Mesothelial cell of epicardium (in vitro differentiated cells): ENCODE measurements around the gene NAB2. TPM values are rescaled to one million over a fixed set of nuclear protein-coding genes. Genes with fewer than 3 reads are reported as not detected.

ENCODE experiments used
- DNase-seq, 2 experiments: peaks; one replicate each; pipeline ENCODE4 v3.0.0; 2021; ENCODE audit warnings: low spot score in 2 of 2; ENCODE audit not compliant: unreplicated experiment in 2 of 2
- H3K27ac Mint-ChIP-seq: 2 replicates; pipeline ENCODE4 v1.8.0; 2021; ENCODE audit warnings: mixed read lengths
- H3K27me3 Mint-ChIP-seq: 2 replicates; pipeline ENCODE4 v1.8.0; 2021; ENCODE audit warnings: low read depth, mixed read lengths
- H3K36me3 Mint-ChIP-seq: 2 replicates; pipeline ENCODE4 v1.8.0; 2021; ENCODE audit warnings: mixed read lengths
- H3K4me1 Mint-ChIP-seq: 2 replicates; pipeline ENCODE4 v1.8.0; 2021; ENCODE audit warnings: mixed read lengths
- H3K4me3 Mint-ChIP-seq: 2 replicates; pipeline ENCODE4 v1.8.0; 2021; ENCODE audit warnings: mild to moderate bottlenecking, moderate library complexity, mixed read lengths
- H3K9me3 Mint-ChIP-seq: 2 replicates; pipeline ENCODE4 v1.8.0; 2021; ENCODE audit warnings: mixed read lengths
- total RNA-seq: library from RNA; stranded (reverse); gene quantifications from 3 replicates; pipeline ENCODE4 v1.2.1, GENCODE V29; 2021
- TF ChIP-seq, protein P1 (sequence below): fragments of 200-600 bp; sonication (generic); IDR thresholded peaks from one replicate; pipeline ENCODE4 v1.5.0; 2021; ENCODE audit warnings: antibody characterized with exemption; ENCODE audit not compliant: unreplicated experiment

NAB2 gene
- total RNA-seq, 1 donor from 2014 or later, result 53.7 TPM

- Mint-ChIP-seq H3K4me1 (no peaks in the 10 kb centered on the region), H3K36me3 (peaks cover 11% of the 10 kb centered on the region), H3K27me3 (no peaks in the 10 kb centered on the region), H3K9me3 (peaks cover 4% of the 10 kb centered on the region), H3K4me3 (no peak overlapping the region), H3K27ac (no peak overlapping the region)
- DNase-seq, result no peak
- TF ChIP-seq, protein P1, sequence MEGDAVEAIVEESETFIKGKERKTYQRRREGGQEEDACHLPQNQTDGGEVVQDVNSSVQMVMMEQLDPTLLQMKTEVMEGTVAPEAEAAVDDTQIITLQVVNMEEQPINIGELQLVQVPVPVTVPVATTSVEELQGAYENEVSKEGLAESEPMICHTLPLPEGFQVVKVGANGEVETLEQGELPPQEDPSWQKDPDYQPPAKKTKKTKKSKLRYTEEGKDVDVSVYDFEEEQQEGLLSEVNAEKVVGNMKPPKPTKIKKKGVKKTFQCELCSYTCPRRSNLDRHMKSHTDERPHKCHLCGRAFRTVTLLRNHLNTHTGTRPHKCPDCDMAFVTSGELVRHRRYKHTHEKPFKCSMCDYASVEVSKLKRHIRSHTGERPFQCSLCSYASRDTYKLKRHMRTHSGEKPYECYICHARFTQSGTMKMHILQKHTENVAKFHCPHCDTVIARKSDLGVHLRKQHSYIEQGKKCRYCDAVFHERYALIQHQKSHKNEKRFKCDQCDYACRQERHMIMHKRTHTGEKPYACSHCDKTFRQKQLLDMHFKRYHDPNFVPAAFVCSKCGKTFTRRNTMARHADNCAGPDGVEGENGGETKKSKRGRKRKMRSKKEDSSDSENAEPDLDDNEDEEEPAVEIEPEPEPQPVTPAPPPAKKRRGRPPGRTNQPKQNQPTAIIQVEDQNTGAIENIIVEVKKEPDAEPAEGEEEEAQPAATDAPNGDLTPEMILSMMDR, result no peak
Observed at GRCh38 chr12:57057067-57057751, 31.7 kb upstream of the NAB2 start.

- peaks cover 11% of the 10 kb centered on the region for H3K36me3 Mint-ChIP-seq
Observed at GRCh38 chr12:57058454-57058853, 30.5 kb upstream of the NAB2 start.

GRCh38 chr12:57063991-57064685 is 24.8 kb upstream of the NAB2 start:
- Mint-ChIP-seq H3K27ac (no peak overlapping the region), H3K4me1 (no peaks in the 10 kb centered on the region), H3K9me3 (no peaks in the 10 kb centered on the region), H3K4me3 (no peak overlapping the region), H3K27me3 (no peaks in the 10 kb centered on the region), H3K36me3 (peaks cover 15% of the 10 kb centered on the region)
- TF ChIP-seq, protein P1, result no peak
- no peak for DNase-seq

More at GRCh38 chr12:57058454-57058853, 30.5 kb upstream of the NAB2 start:
- no peaks in the 10 kb centered on the region for H3K4me1 Mint-ChIP-seq
- H3K9me3 Mint-ChIP-seq, result peaks cover 4% of the 10 kb centered on the region
- TF ChIP-seq, protein P1, result no peak
- H3K27ac Mint-ChIP-seq, result no peak overlapping the region
- H3K27me3 Mint-ChIP-seq, result no peaks in the 10 kb centered on the region
- DNase-seq, result no peak
- H3K4me3 Mint-ChIP-seq, result no peak overlapping the region

GRCh38 chr12:57066245-57066644 is 22.7 kb upstream of the NAB2 start:
- H3K4me1 Mint-ChIP-seq, result peaks cover 7% of the 10 kb centered on the region
- no peaks in the 10 kb centered on the region for H3K9me3 Mint-ChIP-seq
- H3K4me3 Mint-ChIP-seq, result no peak overlapping the region
- DNase-seq, result no peak
- H3K27me3 Mint-ChIP-seq, result no peaks in the 10 kb centered on the region
- peaks cover 13% of the 10 kb centered on the region for H3K36me3 Mint-ChIP-seq
- TF ChIP-seq, protein P1, result no peak
- no peak overlapping the region for H3K27ac Mint-ChIP-seq

- Mint-ChIP-seq H3K27me3 (no peaks in the 10 kb centered on the region), H3K4me1 (peaks cover 8% of the 10 kb centered on the region), H3K27ac (peak overlapping the region; percentile 92), H3K4me3 (no peak overlapping the region), H3K36me3 (peaks cover 13% of the 10 kb centered on the region), H3K9me3 (no peaks in the 10 kb centered on the region)
- TF ChIP-seq, protein P1, result peak; percentile 87
- DNase-seq, result peak in 1 of 2 experiments; percentile 53
Observed at GRCh38 chr12:57069523-57069922, 19.4 kb upstream of the NAB2 start.
